Thyroid gland (tissue), 4 donors: ENCODE data around the gene SCAMP1. TPM values are rescaled to one million over a fixed set of nuclear protein-coding genes. Genes with fewer than 3 reads are reported as not detected.

ENCODE experiments used
- DNase-seq, 2 donors: peaks; one replicate each; pipeline ENCODE4 v3.0.0-alpha.2; 2019
- H3K27ac ChIP-seq, 3 donors: fragments of 200-600 bp; sonication (generic); 1 replicate in 2 of 3; 2 replicates in 1 of 3; pipeline ENCODE4 v1.5.1; 2016 to 2019; ENCODE audit warnings: mild to moderate bottlenecking in 1 of 3, moderate library complexity in 1 of 3
- H3K27me3 ChIP-seq: fragments of 200-600 bp; sonication (generic); one replicate; pipeline ENCODE4 v1.5.1; 2019
- H3K36me3 ChIP-seq, 2 donors: fragments of 200-600 bp; sonication (generic); one replicate each; pipeline ENCODE4 v1.5.1; 2016 to 2019
- H3K4me1 ChIP-seq, 2 donors: fragments of 200-600 bp; sonication (generic); one replicate each; pipeline ENCODE4 v1.5.1; 2017 to 2019
- H3K4me3 ChIP-seq, 3 donors: fragments of 200-600 bp; sonication (generic); replicated peaks in 1 of 3; 1 replicate in 2 of 3; 2 replicates in 1 of 3; pipeline ENCODE4 v1.5.1; 2016; ENCODE audit warnings: mild to moderate bottlenecking in 1 of 3
- H3K9me3 ChIP-seq: fragments of 200-600 bp; sonication (generic); one replicate; pipeline ENCODE4 v1.5.1; 2017
- CTCF ChIP-seq, 6 experiments: fragments of 200-600 bp in 3 of 6; fragments of 450-650 bp in 3 of 6; sonication (generic) in 3 of 6; IDR thresholded peaks; one replicate each; pipeline ENCODE4 v1.5.1; 2016 to 2019; ENCODE audit warnings: antibody characterized with exemption in 6 of 6, mild to moderate bottlenecking in 2 of 6, inconsistent platforms in 1 of 6, moderate library complexity in 1 of 6
- POLR2A ChIP-seq, 2 donors: fragments of 450-650 bp; IDR thresholded peaks; one replicate each; pipeline ENCODE4 v1.6.1; 2017; ENCODE audit warnings: antibody characterized with exemption in 2 of 2, mild to moderate bottlenecking in 2 of 2, moderate library complexity in 1 of 2
- WGBS, 2 donors: methylation state at CpG; one replicate each; pipeline ENCODE4 v1.1.5; 2017; 5-methylcytosine and 5-hydroxymethylcytosine counted together
- intact Hi-C: fragments of 100-400 bp; cut with DNase I; formaldehyde crosslinking; loops from one replicate; pipeline ENCODE4 v1.15.1; 2023
- total RNA-seq, 4 donors: library from RNA; depleted of rRNA; stranded (reverse); fragments of >200 nt; gene quantifications; one replicate each; pipeline ENCODE4 v1.2.3, GENCODE V29; 2016

The SCAMP1 gene
- total RNA-seq, 4 donors from 2014 or later = 45.0 to 56.1 (median 49.9) TPM

- H3K27me3 ChIP-seq = no peaks in the 10 kb centered on the region
- H3K4me1 ChIP-seq = peaks cover 7 to 17% of the 10 kb centered on the region in 2 donors
- 91 to 94% methylated on average over 4 of the region's 4 CpGs for WGBS, 2 donors
- no peaks in the 10 kb centered on the region for H3K9me3 ChIP-seq
- no peak overlapping the region for H3K27ac ChIP-seq
- H3K36me3 ChIP-seq = no peaks in the 10 kb centered on the region
- no peak overlapping the region for H3K4me3 ChIP-seq
- TF ChIP-seq CTCF (IDR thresholded peaks at IDR 0.05) = no peak
- intact Hi-C loops = no loop called here
- no peak for DNase-seq
Measured at GRCh38 chr5:78487846-78488245, 127.4 kb downstream of the SCAMP1 start.

- H3K9me3 ChIP-seq = no peaks in the 10 kb centered on the region
- peaks cover 0 to 5% of the 10 kb centered on the region in 2 donors for H3K4me1 ChIP-seq
- intact Hi-C loops = no loop called here
- DNase-seq = no peak
- no peak overlapping the region for H3K27ac ChIP-seq
- TF ChIP-seq CTCF (IDR thresholded peaks at IDR 0.05) = no peak
- TF ChIP-seq POLR2A (IDR thresholded peaks at IDR 0.05) = no peak
- 89 to 95% methylated on average over 4 of the region's 4 CpGs for WGBS, 2 donors
- H3K27me3 ChIP-seq = no peaks in the 10 kb centered on the region
- no peaks in the 10 kb centered on the region for H3K36me3 ChIP-seq
- no peak overlapping the region for H3K4me3 ChIP-seq
Measured at GRCh38 chr5:78490709-78491485, 130.5 kb downstream of the SCAMP1 start.

GRCh38 chr5:78492224-78492623 lies 131.8 kb downstream of the SCAMP1 start:
- DNase-seq = no peak
- no peaks in the 10 kb centered on the region for H3K9me3 ChIP-seq
- intact Hi-C loops = no loop called here
- TF ChIP-seq POLR2A (IDR thresholded peaks at IDR 0.05) (no peak), CTCF (IDR thresholded peaks at IDR 0.05) (no peak)
- peaks cover 0 to 9% of the 10 kb centered on the region in 2 donors for H3K4me1 ChIP-seq
- H3K36me3 ChIP-seq = no peaks in the 10 kb centered on the region
- WGBS, 2 donors = 93 to 96% methylated on average over 2 of the region's 2 CpGs
- H3K27ac ChIP-seq = no peak overlapping the region
- H3K4me3 ChIP-seq = no peak overlapping the region
- H3K27me3 ChIP-seq = no peaks in the 10 kb centered on the region

GRCh38 chr5:78492650-78493049 lies 132.2 kb downstream of the SCAMP1 start:
- TF ChIP-seq CTCF (IDR thresholded peaks at IDR 0.05) (no peak), POLR2A (IDR thresholded peaks at IDR 0.05) (no peak)
- intact Hi-C loops = no loop called here
- WGBS, 2 donors = 82 to 90% methylated on average over 7 of the region's 7 CpGs

GRCh38 chr5:78495800-78496199 lies 135.4 kb downstream of the SCAMP1 start:
- DNase-seq = no peak
- no peaks in the 10 kb centered on the region for H3K27me3 ChIP-seq
- intact Hi-C loops = no loop called here
- H3K9me3 ChIP-seq = no peaks in the 10 kb centered on the region
- H3K27ac ChIP-seq = no peak overlapping the region
- TF ChIP-seq CTCF (IDR thresholded peaks at IDR 0.05) (no peak), POLR2A (IDR thresholded peaks at IDR 0.05) (no peak)
- peaks cover 7 to 13% of the 10 kb centered on the region in 2 donors for H3K4me1 ChIP-seq
- 61 to 74% methylated on average over 6 of the region's 6 CpGs for WGBS, 2 donors
- no peaks in the 10 kb centered on the region for H3K36me3 ChIP-seq
- H3K4me3 ChIP-seq = no peak overlapping the region

More at GRCh38 chr5:78492650-78493049, 132.2 kb downstream of the SCAMP1 start:
- Histone ChIP-seq H3K36me3 (no peaks in the 10 kb centered on the region), H3K9me3 (no peaks in the 10 kb centered on the region), H3K27me3 (no peaks in the 10 kb centered on the region), H3K27ac (no peak overlapping the region), H3K4me1 (peaks cover 2 to 9% of the 10 kb centered on the region in 2 donors), H3K4me3 (no peak overlapping the region)
- no peak for DNase-seq
